UCSD-AML1 (cell line): Measurements from ENCODE around the gene FOLH1.
"Not testable (repeated sequence)": the region's sequence is repeated elsewhere in the genome, so short reads cannot be mapped to it uniquely, and the experiment has no call there.

Experiments used
- DNase-seq: peaks from one replicate; lab custom pipeline; 2025; ENCODE audit not compliant: unreplicated experiment; lab: John Stamatoyannopoulos, UW

The FOLH1 gene

DNA sequence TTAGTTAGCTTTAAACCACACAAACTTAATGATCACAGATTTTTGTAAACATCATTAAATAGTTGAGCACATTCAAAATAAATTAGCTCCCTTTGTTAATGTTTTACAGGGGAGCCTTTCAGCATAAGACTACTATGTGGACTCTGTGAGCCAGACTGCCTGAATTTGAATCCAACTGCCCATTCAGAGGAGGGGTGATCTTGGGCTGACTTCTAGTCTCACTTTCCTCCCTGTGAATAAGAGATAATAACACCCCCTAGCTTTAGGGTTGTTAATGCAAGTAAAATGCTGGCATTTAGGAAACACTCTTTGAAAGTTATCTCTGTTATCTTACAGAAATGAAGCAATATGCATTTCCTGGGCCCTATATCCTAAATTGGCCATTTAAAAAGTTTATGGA, 23.6 kb downstream of the FOLH1 start:
- not testable (repeated sequence) for DNase-seq

DNA sequence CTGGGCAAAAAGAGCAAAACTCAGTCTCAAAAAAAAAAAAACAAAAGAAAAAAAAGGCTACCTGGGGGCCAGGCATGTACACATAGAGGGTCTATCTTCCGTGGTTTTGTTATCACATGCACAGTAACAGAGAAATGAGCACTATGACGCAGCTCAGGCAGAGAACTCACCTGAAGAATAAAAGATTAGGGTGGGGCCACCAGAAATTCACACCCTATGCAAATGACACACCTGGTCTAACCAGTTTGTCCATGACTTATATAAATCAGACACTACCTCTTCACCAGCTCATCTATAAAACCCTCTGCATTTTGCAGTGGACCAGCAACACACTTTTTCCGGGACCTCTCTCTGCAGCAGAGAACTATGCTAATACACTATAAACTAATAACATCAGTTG, 30.5 kb downstream of the FOLH1 start:
- not testable (repeated sequence) for DNase-seq

- not testable (repeated sequence) for DNase-seq
These were observed 33.0 kb downstream of the FOLH1 start for GRCh38 chr11:49175378-49175777.

DNA sequence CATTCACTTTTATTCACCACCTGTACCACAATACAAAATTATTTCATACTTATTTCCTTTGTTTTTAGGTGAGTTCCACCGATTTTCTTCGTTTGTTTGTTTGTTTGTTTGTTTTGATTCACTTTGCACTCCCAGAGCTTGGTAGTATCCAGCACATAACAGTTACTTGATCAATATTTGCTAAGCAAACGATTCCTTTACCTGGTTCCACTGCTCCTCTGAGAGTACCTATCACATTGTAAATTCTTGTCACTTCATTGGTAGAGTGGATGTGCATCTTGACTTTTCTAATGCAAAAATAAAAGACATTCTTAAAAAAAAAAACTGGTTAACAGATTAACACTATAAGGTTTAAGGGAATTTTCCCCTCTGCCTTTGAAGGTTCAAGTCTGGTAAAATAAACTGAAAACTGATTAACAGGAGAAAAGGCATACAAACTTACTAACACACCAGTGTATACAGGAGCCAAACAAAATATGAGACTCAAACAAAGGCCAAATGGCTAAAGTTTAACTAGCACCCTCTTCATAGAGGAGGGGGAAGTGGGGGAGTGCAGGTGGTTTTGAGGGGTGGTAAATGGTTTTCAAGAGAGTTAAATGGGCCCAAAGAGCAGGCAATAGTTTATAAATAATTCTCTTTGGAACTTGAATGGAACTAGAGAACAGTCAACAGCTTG, 33.6 kb downstream of the FOLH1 start:
- DNase-seq, result not testable (repeated sequence)

GRCh38 chr11:49171613-49172012, 36.8 kb downstream of the FOLH1 start:
- DNase-seq, result not testable (repeated sequence)

DNA sequence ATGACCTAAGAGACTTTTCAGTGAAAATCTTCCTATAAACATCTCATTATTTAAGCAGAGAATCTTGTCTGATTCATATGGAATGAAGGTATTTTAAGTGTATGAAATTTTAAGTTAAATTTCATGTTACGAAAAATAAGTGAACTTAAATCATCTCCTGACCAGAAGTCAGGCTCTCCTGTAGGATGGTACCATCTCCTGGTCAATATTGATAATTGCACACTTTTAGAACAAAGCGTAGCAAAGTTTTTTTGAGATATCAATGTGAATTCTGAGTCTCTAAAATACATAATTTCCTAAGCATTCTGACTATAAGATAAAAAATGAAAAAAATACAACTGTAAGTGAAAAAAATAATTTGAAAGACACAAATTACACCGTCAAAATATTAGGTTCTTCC, 38.8 kb downstream of the FOLH1 start:
- DNase-seq, result not testable (repeated sequence)

DNA sequence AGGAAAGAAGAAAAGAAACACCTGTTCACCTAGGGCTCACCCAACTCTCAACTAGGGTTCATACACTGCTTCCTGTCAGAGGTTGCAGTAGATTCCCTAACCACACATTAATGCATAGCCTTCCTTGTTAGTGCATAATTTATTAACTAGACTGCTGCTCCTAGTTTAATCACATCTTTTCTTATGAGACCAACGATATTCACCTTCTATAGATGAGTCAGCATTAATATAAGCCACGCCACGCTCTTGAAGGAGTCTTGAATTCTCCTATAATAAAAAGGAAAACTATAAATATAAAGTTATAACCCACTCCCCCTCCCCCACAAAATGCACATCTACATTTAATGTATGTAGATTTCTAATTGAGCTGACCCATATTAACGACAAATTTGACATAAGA, 39.4 kb downstream of the FOLH1 start:
- not testable (repeated sequence) for DNase-seq

DNA sequence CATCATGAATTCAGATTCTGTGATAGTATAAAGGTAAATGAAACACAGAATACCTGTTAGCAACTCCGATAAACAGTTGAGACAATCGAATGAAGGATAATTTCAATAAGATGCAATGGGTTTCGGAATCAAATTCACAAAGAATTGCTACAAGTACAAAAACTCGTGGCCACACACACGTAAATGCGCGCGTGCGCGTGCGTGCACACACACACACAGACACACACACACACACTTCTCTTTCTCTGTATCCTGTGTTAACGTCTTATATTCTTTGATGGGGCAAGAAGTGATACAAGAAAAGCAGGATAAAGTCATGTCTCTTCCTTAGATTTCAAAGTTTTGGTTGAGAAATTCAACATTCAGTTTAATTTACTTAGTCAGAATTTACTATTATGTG, 57.2 kb downstream of the FOLH1 start:
- DNase-seq, result no peak

DNA sequence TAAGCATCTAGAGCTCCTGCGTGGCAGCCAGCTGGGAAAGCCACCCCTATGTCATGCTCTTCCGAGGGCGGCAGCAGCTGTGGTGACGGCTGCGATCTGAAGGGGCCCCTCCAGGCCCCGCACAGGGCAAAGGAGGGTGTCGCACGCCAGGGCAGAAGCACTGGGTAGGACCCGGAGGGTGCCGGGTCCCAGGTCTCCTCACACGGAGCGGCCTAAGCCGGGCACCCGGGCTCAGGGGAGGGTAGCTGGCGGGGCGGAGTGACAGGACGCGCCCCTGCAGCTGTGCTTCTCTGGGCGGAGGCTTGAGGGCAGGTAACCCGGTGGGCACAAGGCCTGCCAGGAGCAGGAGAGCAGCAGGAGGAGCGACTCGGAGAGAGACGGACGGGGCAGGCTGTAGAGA, 106.0 kb downstream of the FOLH1 start:
- DNase-seq, result not testable (repeated sequence)
